Upper lobe of left lung (tissue), 4 donors: Measurements from ENCODE around the gene MOBP.

ENCODE experiments used
- CTCF ChIP-seq, 6 experiments: fragments of 450-650 bp in 4 of 6; fragments of 200-600 bp in 2 of 6; sonication (generic) in 2 of 6; IDR thresholded peaks; one replicate each; pipeline ENCODE4 v1.5.1; 2016 to 2019; ENCODE audit warnings: antibody characterized with exemption in 6 of 6
- EP300 ChIP-seq, 4 donors: sonication (generic); formaldehyde crosslinking; IDR thresholded peaks; one replicate each; pipeline ENCODE4 v1.5.1; 2017; ENCODE audit warnings: antibody characterized with exemption in 4 of 4, control low read depth in 2 of 4
- POLR2A ChIP-seq, 4 donors: fragments of 450-650 bp; IDR thresholded peaks; one replicate each; pipeline ENCODE4 v1.5.1; 2016 to 2017; ENCODE audit warnings: antibody characterized with exemption in 4 of 4, mild to moderate bottlenecking in 2 of 4

DNA sequence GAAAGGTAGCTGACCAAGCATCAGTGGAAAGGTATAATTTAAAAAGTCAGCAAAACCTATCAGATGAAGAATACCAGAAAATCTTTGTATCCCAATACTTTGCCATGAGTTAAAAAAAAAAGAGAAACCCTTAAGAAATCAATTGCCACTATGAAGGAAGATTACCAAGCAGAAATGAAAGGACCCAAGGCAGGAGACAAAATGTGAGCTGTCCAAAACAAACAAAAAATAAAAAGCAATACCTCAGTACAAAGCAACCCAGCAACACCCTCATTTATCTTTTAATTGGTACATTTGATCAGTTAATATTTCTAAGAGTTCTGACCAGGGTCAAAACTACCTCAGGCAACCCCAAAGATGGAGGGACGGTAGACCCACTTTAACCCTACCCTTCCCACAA, 65.3 kb downstream of the MOBP start:
- TF ChIP-seq CTCF (IDR thresholded peaks at IDR 0.05): no peak
- TF ChIP-seq EP300 (IDR thresholded peaks at IDR 0.05): no peak
- TF ChIP-seq POLR2A (IDR thresholded peaks at IDR 0.05): no peak
